Measurements from ENCODE around the gene FANCI.
"Not testable (repeated sequence)": the region's sequence is repeated elsewhere in the genome, so short reads cannot be mapped to it uniquely, and the experiment has no call there.

Gene FANCI

DNA sequence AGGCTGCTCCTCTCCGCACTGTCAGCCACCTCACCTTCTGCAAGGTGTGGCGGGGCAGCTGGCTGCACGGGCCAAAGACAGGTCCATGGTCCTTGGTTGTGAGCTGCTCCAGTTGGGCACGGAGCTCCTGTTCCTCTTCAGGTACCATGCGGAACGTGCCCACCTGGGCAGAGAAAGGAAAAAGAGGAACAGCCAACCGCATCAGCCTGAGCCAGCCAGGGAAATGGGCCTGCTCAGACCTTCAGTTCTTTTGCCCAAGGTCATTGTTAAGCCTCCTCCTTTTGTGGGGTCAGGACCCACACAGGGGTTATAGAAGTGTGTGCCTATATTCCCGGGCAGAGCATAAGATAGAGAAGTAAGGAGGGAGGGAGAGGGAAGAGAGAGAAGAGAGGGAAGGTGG lies 25.2 kb upstream of the FANCI start:
- TF ChIP-seq CTCF (IDR thresholded peaks at IDR 0.05; ENCODE audit: borderline replicate concordance, insufficient read depth, low read depth, low read length) = no peak
- no peak overlapping the region for H3K4me3 ChIP-seq (ENCODE audit: low read depth, low read length)

- TF ChIP-seq CTCF (IDR thresholded peaks at IDR 0.05; ENCODE audit: borderline replicate concordance, insufficient read depth, low read depth, low read length) = no peak
- no peak within 1 kb of the TSS for H3K4me3 ChIP-seq (ENCODE audit: low read depth, low read length)
Observed at GRCh38 chr15:89221543-89221942, 22.2 kb upstream of the FANCI start, which contains the start of gene RLBP1. Gene RLBP1 (minus strand): TSS chr15:89221579. CDS start chr15:89218975, 2,604 bp downstream.

DNA sequence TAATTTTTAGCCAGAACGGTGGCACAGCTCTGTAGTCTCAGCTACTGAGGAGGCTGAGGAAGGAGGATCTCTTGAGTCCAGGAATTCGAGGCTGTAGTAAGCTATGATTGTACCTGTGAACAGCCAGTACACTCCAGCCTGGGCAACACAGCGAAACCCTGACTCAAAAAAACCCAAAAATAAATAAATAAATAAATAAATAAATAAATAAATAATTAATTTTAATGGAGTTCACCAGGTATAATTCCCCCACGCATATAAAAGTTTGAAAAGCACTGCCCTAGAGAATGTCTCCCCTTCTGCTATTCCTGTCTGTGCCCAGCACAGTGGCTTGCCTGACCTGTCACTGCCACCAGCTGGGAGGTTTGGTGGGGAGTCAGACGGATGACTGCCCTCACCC lies 18.2 kb upstream of the FANCI start:
- H3K4me3 ChIP-seq (ENCODE audit: low read depth, low read length) = no peak overlapping the region
- no peak for TF ChIP-seq CTCF (IDR thresholded peaks at IDR 0.05; ENCODE audit: borderline replicate concordance, insufficient read depth, low read depth, low read length)

DNA sequence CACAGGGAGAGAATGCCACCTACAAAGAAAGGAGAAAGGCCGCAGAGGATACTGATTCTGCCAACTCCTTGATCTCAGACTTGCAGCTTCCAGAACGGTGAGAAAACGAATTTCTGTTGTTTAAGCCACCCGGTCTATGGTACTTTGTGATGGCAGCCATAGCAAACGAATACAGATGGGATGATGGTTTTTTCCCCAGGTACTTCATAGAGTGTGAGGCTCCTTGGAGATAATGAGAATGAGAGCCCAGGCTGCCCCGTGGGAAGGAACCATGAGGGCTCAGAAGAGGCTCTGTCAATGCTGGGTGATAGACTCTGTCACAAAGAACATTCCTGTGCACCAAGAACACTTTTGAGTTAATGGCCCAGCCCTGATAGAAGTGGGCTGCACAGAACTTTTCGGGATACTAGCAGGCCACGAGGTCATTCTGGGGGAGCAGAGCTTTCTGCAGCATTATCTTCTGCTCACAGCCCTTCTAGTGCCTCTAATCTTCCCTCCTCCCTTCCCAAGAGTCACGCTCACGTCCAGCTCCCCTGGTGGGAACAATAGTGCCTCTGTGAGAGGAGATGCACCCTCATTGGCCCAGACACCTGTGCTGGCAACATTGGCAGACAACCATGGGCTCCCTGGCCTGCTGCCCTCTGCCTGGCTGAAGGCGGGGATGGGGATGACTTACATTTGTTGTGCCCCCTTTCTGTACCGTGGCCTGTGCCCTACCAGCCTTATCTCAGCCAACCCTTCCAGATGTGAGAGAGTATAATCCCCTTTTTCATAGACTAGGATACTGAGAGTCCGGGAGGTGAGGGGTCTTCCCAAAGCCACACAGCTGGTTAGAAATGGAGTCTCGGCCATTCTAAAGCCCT lies 17.2 kb upstream of the FANCI start:
- H3K4me3 ChIP-seq (ENCODE audit: low read depth, low read length) = no peak overlapping the region
- no peak for TF ChIP-seq CTCF (IDR thresholded peaks at IDR 0.05; ENCODE audit: borderline replicate concordance, insufficient read depth, low read depth, low read length)

- no peak overlapping the region for H3K4me3 ChIP-seq (ENCODE audit: low read depth, low read length)
- no peak for TF ChIP-seq CTCF (IDR thresholded peaks at IDR 0.05; ENCODE audit: borderline replicate concordance, insufficient read depth, low read depth, low read length)
Observed at GRCh38 chr15:89227425-89227824, 16.4 kb upstream of the FANCI start.

GRCh38 chr15:89230277-89230676 lies 13.5 kb upstream of the FANCI start:
- TF ChIP-seq CTCF (IDR thresholded peaks at IDR 0.05; ENCODE audit: borderline replicate concordance, insufficient read depth, low read depth, low read length) = no peak

DNA sequence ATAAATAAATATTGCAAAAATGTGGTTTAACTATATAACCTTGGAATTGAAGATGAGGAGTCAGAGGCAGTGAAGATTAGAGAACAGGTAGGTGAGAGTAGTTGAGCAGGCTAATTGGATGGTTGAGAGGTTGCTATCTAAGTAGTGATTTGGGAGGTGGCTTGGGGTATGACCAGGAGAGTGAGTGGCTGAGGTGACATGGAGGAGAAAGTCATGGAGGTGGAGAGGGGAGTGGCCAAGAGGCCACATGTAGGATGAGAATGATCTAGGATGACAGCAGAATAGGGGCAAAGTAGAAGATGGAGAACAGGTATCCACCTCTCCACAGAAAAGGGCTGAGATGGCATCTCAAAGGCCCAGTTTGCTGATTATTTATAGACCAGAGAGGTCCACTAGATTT lies 11.9 kb upstream of the FANCI start:
- no peak overlapping the region for H3K4me3 ChIP-seq (ENCODE audit: low read depth, low read length)
- no peak for TF ChIP-seq CTCF (IDR thresholded peaks at IDR 0.05; ENCODE audit: borderline replicate concordance, insufficient read depth, low read depth, low read length)

More at GRCh38 chr15:89230277-89230676, 13.5 kb upstream of the FANCI start:
- no peak overlapping the region for H3K4me3 ChIP-seq (ENCODE audit: low read depth, low read length)

GRCh38 chr15:89239883-89240810 lies 3.6 kb upstream of the FANCI start:
- H3K4me3 ChIP-seq (ENCODE audit: low read depth, low read length) = not testable (repeated sequence)

Data from GM12875 (cell line).